B cell (primary cell): Measurements from ENCODE around the gene NAA15. TPM values are rescaled to one million over a fixed set of nuclear protein-coding genes. Genes with fewer than 3 reads are reported as not detected.

Experiments used
- ATAC-seq: fragments of 200-7000 bp; cut with Tn5 transposase; one replicate; pipeline ENCODE4 v1.10.0; 2021; ENCODE audit warnings: low read depth, mild to moderate bottlenecking, moderate number of reproducible peaks, moderate library complexity
- CTCF ChIA-PET: fragments of 350-600 bp; sonication (Branson Sonifier 250); formaldehyde crosslinking; loops from one replicate; lab custom pipeline; 2021; ENCODE audit warnings: antibody characterized with exemption, inconsistent platforms; lab: Charles Lee
- POLR2A ChIA-PET: fragments of 350-600 bp; sonication (Branson Sonifier 250); formaldehyde crosslinking; loops from one replicate; lab custom pipeline; 2021; ENCODE audit warnings: antibody characterized with exemption; lab: Charles Lee
- DNase-seq: peaks from one replicate; pipeline ENCODE4 v3.0.0; 2013
- H2AFZ ChIP-seq: 2 replicates; pipeline ENCODE4 v1.6.1; 2012; ENCODE audit warnings: mild to moderate bottlenecking, low read depth, low read length; ENCODE audit not compliant: insufficient read depth, poor library complexity, severe bottlenecking
- H3K27ac ChIP-seq, 2 donors: 1 replicate in 1 of 2; 2 replicates in 1 of 2; pipeline ENCODE4 v1.5.1; 2012 to 2013; ENCODE audit warnings: low read length in 2 of 2, mild to moderate bottlenecking in 2 of 2, moderate library complexity in 1 of 2
- H3K27me3 ChIP-seq, 4 experiments: fragments of 200-600 bp in 1 of 4; sonication (generic) in 1 of 4; replicated peaks in 1 of 4; 1 replicate in 2 of 4; 2 replicates in 2 of 4; pipeline versions ENCODE4 v1.6.1 to v1.7.0; 2013 to 2016; ENCODE audit warnings: low read length in 3 of 4, mild to moderate bottlenecking in 2 of 4, mixed read lengths in 1 of 4, moderate library complexity in 1 of 4; ENCODE audit not compliant: insufficient read depth in 4 of 4, control insufficient read depth in 3 of 4; ENCODE audit errors: control extremely low read depth in 1 of 4
- H3K36me3 ChIP-seq, 2 experiments: replicated peaks in 1 of 2; 1 replicate in 1 of 2; 2 replicates in 1 of 2; pipeline versions ENCODE4 v1.6.1 to v1.7.1; 2013; ENCODE audit warnings: low read length in 1 of 2; ENCODE audit not compliant: insufficient read depth in 2 of 2, control insufficient read depth in 1 of 2; ENCODE audit errors: control extremely low read depth in 1 of 2, extremely low read depth in 1 of 2
- H3K4me1 ChIP-seq, 2 donors: fragments of 200-600 bp in 1 of 2; sonication (generic) in 1 of 2; 1 replicate in 1 of 2; 2 replicates in 1 of 2; pipeline versions ENCODE4 v1.5.1 to v1.6.1; 2013 to 2017; ENCODE audit warnings: low read length in 2 of 2; ENCODE audit not compliant: control insufficient read depth in 2 of 2, insufficient read depth in 2 of 2
- H3K4me2 ChIP-seq: replicated peaks from 2 replicates; pipeline ENCODE3; 2012; ENCODE audit warnings: mild to moderate bottlenecking, low read depth, low read length; ENCODE audit not compliant: poor library complexity, severe bottlenecking
- H3K4me3 ChIP-seq, 5 experiments: fragments of 200-600 bp in 1 of 5; sonication (generic) in 1 of 5; 1 replicate in 3 of 5; 2 replicates in 2 of 5; pipeline versions ENCODE4 v1.5.1 to v1.7.0; 2011 to 2016; ENCODE audit warnings: low read length in 4 of 5, mild to moderate bottlenecking in 4 of 5, low read depth in 2 of 5, control low read depth in 1 of 5, moderate library complexity in 1 of 5; ENCODE audit not compliant: insufficient read depth in 1 of 5; ENCODE audit errors: control extremely low read depth in 1 of 5, extremely low read depth in 1 of 5
- H3K79me2 ChIP-seq: fragments of 200-600 bp; sonication (generic); one replicate; pipeline ENCODE4 v1.6.0; 2016; ENCODE audit warnings: low read length; ENCODE audit not compliant: control insufficient read depth, insufficient read depth
- H3K9ac ChIP-seq: fragments of 200-600 bp; sonication (generic); 2 replicates; pipeline ENCODE4 v1.6.1; 2017; ENCODE audit warnings: mild to moderate bottlenecking, low read length, moderate library complexity
- H3K9me3 ChIP-seq, 3 donors: one replicate each; pipeline versions ENCODE4 v1.6.1 to v1.7.1; 2013; ENCODE audit warnings: low read length in 2 of 3; ENCODE audit not compliant: control insufficient read depth in 2 of 3, insufficient read depth in 1 of 3; ENCODE audit errors: control extremely low read depth in 1 of 3
- H4K20me1 ChIP-seq: 2 replicates; pipeline ENCODE4 v1.6.0; 2012; ENCODE audit warnings: mild to moderate bottlenecking, low read length; ENCODE audit not compliant: insufficient read depth, control insufficient read depth, poor library complexity, severe bottlenecking
- H3K27ac Mint-ChIP-seq: one replicate; pipeline ENCODE4 v1.8.0; 2021; ENCODE audit warnings: mixed read lengths
- H3K27me3 Mint-ChIP-seq: one replicate; pipeline ENCODE4 v1.8.0; 2021; ENCODE audit warnings: mixed read lengths
- H3K4me1 Mint-ChIP-seq: one replicate; pipeline ENCODE4 v1.8.0; 2021; ENCODE audit warnings: mixed read lengths
- H3K4me3 Mint-ChIP-seq: one replicate; pipeline ENCODE4 v1.8.0; 2021; ENCODE audit warnings: mixed read lengths
- H3K9me3 Mint-ChIP-seq: one replicate; pipeline ENCODE4 v1.8.0; 2022; ENCODE audit warnings: mixed read lengths; ENCODE audit not compliant: insufficient read depth
- EZH2 ChIP-seq: IDR thresholded peaks from 2 replicates; pipeline ENCODE4 v1.6.1; 2012; ENCODE audit warnings: borderline replicate concordance, low read depth, mild to moderate bottlenecking, moderate library complexity, low read length; ENCODE audit not compliant: insufficient read depth, poor library complexity, severe bottlenecking
- WGBS: methylation state at CpG from one replicate; pipeline ENCODE4 v1.1.5; 2013; ENCODE audit warnings: missing lambda C conversion rate; ENCODE audit not compliant: insufficient coverage; 5-methylcytosine and 5-hydroxymethylcytosine counted together
- intact Hi-C: fragments of 100-400 bp; cut with micrococcal nuclease; formaldehyde crosslinking; loops from one replicate; pipeline ENCODE4 v1.10.0; 2022
- polyA plus RNA-seq: library from polyadenylated mRNA; depleted of rRNA; stranded (reverse); fragments of >200 nt; gene quantifications from 2 replicates; pipeline ENCODE4 v1.2.3, GENCODE V29; 2012
- total RNA-seq, 2 donors: library from RNA; stranded (reverse); fragments of 120-200 nt in 1 of 2; gene quantifications; 1 replicate in 1 of 2; 2 replicates in 1 of 2; pipeline versions ENCODE4 v1.2.3 to v1.2.4, GENCODE V29; 2013 to 2022
- TF ChIP-seq, protein P1 (sequence below): fragments of 200-600 bp; IDR thresholded peaks from one replicate; pipeline ENCODE4 v1.8.0; 2022; ENCODE audit warnings: antibody characterized with exemption, mild to moderate bottlenecking

The NAA15 gene
- total and polyA plus RNA-seq, 2 donors (not counting 1 experiment from before 2014, with no cell fraction given) = 10.0 to 56.7 TPM

DNA sequence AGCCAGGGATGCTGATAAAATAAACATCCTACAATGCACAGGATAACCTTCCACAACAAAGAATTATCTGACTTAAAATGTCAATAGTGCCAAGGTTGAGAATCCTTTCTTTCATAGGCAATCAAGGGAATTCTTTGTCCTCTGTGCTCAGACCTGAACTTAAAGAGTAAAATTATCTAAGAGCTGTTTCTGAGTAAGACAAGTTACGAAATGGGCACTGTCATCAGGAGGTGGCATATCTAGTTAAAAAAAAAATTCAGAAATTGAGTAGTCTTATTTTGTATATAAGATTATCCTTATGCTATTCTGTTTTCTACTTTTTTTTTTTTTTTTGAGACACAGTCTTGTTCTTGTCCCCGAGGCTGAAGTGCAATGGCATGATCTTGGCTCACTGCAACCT lies 149.3 kb downstream of the NAA15 start:
- peaks cover 8% of the 10 kb centered on the region for H4K20me1 ChIP-seq
- ChIA-PET CTCF (interaction anchor here (0.7 kb wide), 2 partner anchors 153 to 176 kb away, joined by 3 to 4 read pairs; no protein-coding TSS in a partner anchor), POLR2A (interaction anchor here (1.0 kb wide), 1 partner anchor 10 kb away, joined by 6 read pairs; no protein-coding TSS in a partner anchor)
- H3K4me3 Mint-ChIP-seq = no peak overlapping the region
- H3K9ac ChIP-seq = no peak overlapping the region
- H3K27me3 ChIP-seq = no peaks in the 10 kb centered on the region
- peaks cover 28% of the 10 kb centered on the region for H3K4me1 Mint-ChIP-seq
- H3K27me3 Mint-ChIP-seq = no peaks in the 10 kb centered on the region
- intact Hi-C loops = loop anchor here (5.0 kb wide), 2 partner anchors 922 to 1072 kb away; partner anchors contain the start of genes ELMOD2 and SCOC
- DNase-seq (no peak), ATAC-seq (no peak)
- H3K36me3 ChIP-seq = peaks cover 0 to 1% of the 10 kb centered on the region in 2 experiments
- peaks cover 16 to 18% of the 10 kb centered on the region in 2 donors for H3K4me1 ChIP-seq
- no peak overlapping the region for H3K4me2 ChIP-seq
- TF ChIP-seq, protein P1, sequence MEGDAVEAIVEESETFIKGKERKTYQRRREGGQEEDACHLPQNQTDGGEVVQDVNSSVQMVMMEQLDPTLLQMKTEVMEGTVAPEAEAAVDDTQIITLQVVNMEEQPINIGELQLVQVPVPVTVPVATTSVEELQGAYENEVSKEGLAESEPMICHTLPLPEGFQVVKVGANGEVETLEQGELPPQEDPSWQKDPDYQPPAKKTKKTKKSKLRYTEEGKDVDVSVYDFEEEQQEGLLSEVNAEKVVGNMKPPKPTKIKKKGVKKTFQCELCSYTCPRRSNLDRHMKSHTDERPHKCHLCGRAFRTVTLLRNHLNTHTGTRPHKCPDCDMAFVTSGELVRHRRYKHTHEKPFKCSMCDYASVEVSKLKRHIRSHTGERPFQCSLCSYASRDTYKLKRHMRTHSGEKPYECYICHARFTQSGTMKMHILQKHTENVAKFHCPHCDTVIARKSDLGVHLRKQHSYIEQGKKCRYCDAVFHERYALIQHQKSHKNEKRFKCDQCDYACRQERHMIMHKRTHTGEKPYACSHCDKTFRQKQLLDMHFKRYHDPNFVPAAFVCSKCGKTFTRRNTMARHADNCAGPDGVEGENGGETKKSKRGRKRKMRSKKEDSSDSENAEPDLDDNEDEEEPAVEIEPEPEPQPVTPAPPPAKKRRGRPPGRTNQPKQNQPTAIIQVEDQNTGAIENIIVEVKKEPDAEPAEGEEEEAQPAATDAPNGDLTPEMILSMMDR = no peak
- TF ChIP-seq EZH2 = no peak
- H3K4me3 ChIP-seq = no peak overlapping the region
- WGBS = no CpG with 5 or more reads among the region's 2 CpGs
- H3K27ac Mint-ChIP-seq = no peak overlapping the region
- no peak overlapping the region for H3K27ac ChIP-seq
- no peak overlapping the region for H2AFZ ChIP-seq
- no peaks in the 10 kb centered on the region for H3K9me3 Mint-ChIP-seq
- no peaks in the 10 kb centered on the region for H3K9me3 ChIP-seq
- peaks cover 44% of the 10 kb centered on the region for H3K79me2 ChIP-seq

DNA sequence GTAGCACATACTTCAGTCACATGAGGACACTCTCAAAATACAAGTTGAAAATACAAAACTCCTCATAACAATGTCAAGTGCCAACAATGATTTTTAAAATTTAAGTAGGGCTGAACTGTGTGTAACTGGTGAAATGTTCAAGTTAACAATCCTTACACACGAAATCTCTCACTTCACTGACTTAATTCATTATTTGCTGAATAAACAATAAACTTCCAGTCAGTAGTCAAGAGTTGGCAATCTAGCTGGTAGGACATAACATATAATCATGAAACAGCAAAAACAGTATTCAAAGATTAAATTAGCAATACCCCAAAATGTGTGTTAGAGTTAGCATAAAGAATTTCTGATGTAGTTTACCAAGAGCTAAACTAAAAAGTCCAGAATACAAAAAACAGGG lies 150.7 kb downstream of the NAA15 start:
- H3K79me2 ChIP-seq = peaks cover 50% of the 10 kb centered on the region
- POLR2A ChIA-PET = interaction anchor here (0.6 to 1.2 kb wide), 2 partner anchors 143 to 156 kb away, joined by 3 to 4 read pairs; no protein-coding TSS in a partner anchor
- peak overlapping the region; percentile 16 for H3K4me3 Mint-ChIP-seq

More for the DNA sequence above, 150.7 kb downstream of the NAA15 start:
- Histone ChIP-seq H3K4me3 (no peak overlapping the region), H3K9me3 (no peaks in the 10 kb centered on the region), H3K27me3 (no peaks in the 10 kb centered on the region), H3K27ac (peak overlapping the region in 1 of 2 donors; percentile 97), H3K4me1 (peaks cover 28% of the 10 kb centered on the region in 2 donors), H4K20me1 (peaks cover 13% of the 10 kb centered on the region), H2AFZ (no peak overlapping the region), H3K9ac (no peak overlapping the region), H3K4me2 (peak overlapping the region; percentile 83), H3K36me3 (peaks cover 0 to 1% of the 10 kb centered on the region in 2 experiments)
- H3K27me3 Mint-ChIP-seq = no peaks in the 10 kb centered on the region
- peak overlapping the region; percentile 53 for H3K27ac Mint-ChIP-seq
- no peak for ATAC-seq
- CTCF ChIA-PET = interaction anchor here (1.1 to 1.8 kb wide), 2 partner anchors 13 to 106 kb away, joined by 3 to 4 read pairs; no protein-coding TSS in a partner anchor
- intact Hi-C loops = loop anchor here (5.0 kb wide), 2 partner anchors 920 to 1070 kb away; partner anchors contain the start of genes ELMOD2 and SCOC
- no peak for DNase-seq
- WGBS = no CpG with 5 or more reads among the region's 1 CpG
- peaks cover 40% of the 10 kb centered on the region for H3K4me1 Mint-ChIP-seq
- no peak for TF ChIP-seq EZH2
- TF ChIP-seq, protein P1 = no peak
- H3K9me3 Mint-ChIP-seq = no peaks in the 10 kb centered on the region
